GM23248 (cell line): ENCODE data around the gene CDH4. TPM values are rescaled to one million over a fixed set of nuclear protein-coding genes. Genes with fewer than 3 reads are reported as not detected.

Experiments used
- DNase-seq: peaks from one replicate; pipeline ENCODE4 v3.0.0-alpha.2; 2015
- H2AFZ ChIP-seq: fragments of 200-600 bp; sonication (generic); 2 replicates; pipeline ENCODE4 v1.6.1; 2016; ENCODE audit warnings: antibody characterized with exemption
- H3F3A ChIP-seq: fragments of 200-600 bp; sonication (generic); 2 replicates; pipeline ENCODE4 v1.6.1; 2016; ENCODE audit warnings: mild to moderate bottlenecking, antibody characterized with exemption, mixed run types; ENCODE audit not compliant: insufficient read depth
- H3K27ac ChIP-seq: fragments of 200-600 bp; sonication (generic); 2 replicates; pipeline ENCODE4 v1.5.1; 2016; ENCODE audit warnings: mild to moderate bottlenecking
- H3K27me3 ChIP-seq: fragments of 200-600 bp; sonication (generic); replicated peaks from 2 replicates; pipeline ENCODE4 v1.6.1; 2016; ENCODE audit warnings: mild to moderate bottlenecking; ENCODE audit not compliant: insufficient read depth
- H3K36me3 ChIP-seq: fragments of 200-600 bp; sonication (generic); 2 replicates; pipeline ENCODE4 v1.6.1; 2016; ENCODE audit warnings: low read depth, mild to moderate bottlenecking
- H3K4me1 ChIP-seq: fragments of 200-600 bp; sonication (generic); 2 replicates; pipeline ENCODE4 v1.6.1; 2016; ENCODE audit warnings: mild to moderate bottlenecking; ENCODE audit not compliant: insufficient read depth
- H3K4me2 ChIP-seq: fragments of 200-600 bp; sonication (generic); one replicate; pipeline ENCODE4 v1.6.1; 2016; ENCODE audit warnings: mild to moderate bottlenecking; ENCODE audit not compliant: unreplicated experiment
- H3K4me3 ChIP-seq: fragments of 200-600 bp; sonication (generic); 2 replicates; pipeline ENCODE4 v1.5.1; 2016; ENCODE audit warnings: mild to moderate bottlenecking
- H3K79me2 ChIP-seq: fragments of 200-600 bp; sonication (generic); 2 replicates; pipeline ENCODE4 v1.6.1; 2016; ENCODE audit warnings: mild to moderate bottlenecking; ENCODE audit not compliant: insufficient read depth
- H3K9ac ChIP-seq: fragments of 200-600 bp; sonication (generic); 2 replicates; pipeline ENCODE4 v1.6.1; 2016; ENCODE audit warnings: mild to moderate bottlenecking
- H3K9me2 ChIP-seq: fragments of 200-600 bp; sonication (generic); 2 replicates; pipeline ENCODE4 v1.6.1; 2016; ENCODE audit warnings: mixed run types, mild to moderate bottlenecking, moderate library complexity; ENCODE audit not compliant: insufficient read depth
- H3K9me3 ChIP-seq: fragments of 200-600 bp; sonication (generic); one replicate; pipeline ENCODE4 v1.6.1; 2017; ENCODE audit warnings: low read depth
- H4K20me1 ChIP-seq: fragments of 200-600 bp; sonication (generic); 2 replicates; pipeline ENCODE4 v1.6.0; 2016; ENCODE audit not compliant: insufficient read depth
- EZH2 ChIP-seq: fragments of 200-600 bp; sonication (generic); IDR thresholded peaks from 2 replicates; pipeline ENCODE4 v1.6.1; 2018; ENCODE audit warnings: antibody characterized with exemption, mild to moderate bottlenecking; ENCODE audit not compliant: insufficient read depth, poor library complexity, severe bottlenecking
- EZH2phosphoT487 ChIP-seq: fragments of 200-600 bp; sonication (generic); IDR thresholded peaks from 2 replicates; pipeline ENCODE4 v1.6.1; 2018; ENCODE audit warnings: antibody characterized with exemption, moderate library complexity, mild to moderate bottlenecking, low read depth; ENCODE audit not compliant: insufficient read depth
- WGBS, 2 experiments: methylation state at CpG; one replicate each; pipeline ENCODE4 v1.1.6; 2015 to 2017; ENCODE audit warnings: low lambda C conversion rate in 2 of 2, low coverage in 1 of 2; ENCODE audit errors: missing lambda C conversion rate in 2 of 2; 5-methylcytosine and 5-hydroxymethylcytosine counted together
- in situ Hi-C: fragments of 300-500 bp; cut with MboI; formaldehyde crosslinking; loops from 2 replicates; pipeline ENCODE4 v1.15.0; 2020
- polyA plus RNA-seq: library from polyadenylated mRNA; unstranded; fragments of >200 nt; fragmentation: Nextera tagmentation; extraction: Ambion mirVana; gene quantifications from 2 replicates; pipeline ENCODE4 v1.2.1, GENCODE V29; 2016
- total RNA-seq: library from RNA; depleted of rRNA; stranded (reverse); fragments of >200 nt; shearing (Covaris generic); gene quantifications from 2 replicates; pipeline ENCODE4 v1.2.3, GENCODE V29; 2014

Gene CDH4
- total and polyA plus RNA-seq, 2 experiments from 2014 or later: 1.1 to 3.9 TPM

- H3F3A ChIP-seq: no peaks in the 10 kb centered on the region
- DNase-seq: no peak
- 38 to 40% methylated on average over 8 of the region's 8 CpGs for WGBS, 2 experiments
- H3K9me3 ChIP-seq: no peaks in the 10 kb centered on the region
- no peak overlapping the region for H2AFZ ChIP-seq
- no peak overlapping the region for H3K27ac ChIP-seq
- no peak overlapping the region for H3K4me3 ChIP-seq
- peaks cover 8% of the 10 kb centered on the region; the same call in 1 of the 2 replicates for H3K27me3 ChIP-seq
- in situ Hi-C loops: no loop called here
- H4K20me1 ChIP-seq: no peaks in the 10 kb centered on the region
- H3K4me1 ChIP-seq: no peaks in the 10 kb centered on the region
- H3K36me3 ChIP-seq: no peaks in the 10 kb centered on the region
- H3K79me2 ChIP-seq: no peaks in the 10 kb centered on the region
- no peak overlapping the region for H3K9ac ChIP-seq
- TF ChIP-seq EZH2phosphoT487: no peak
- TF ChIP-seq EZH2: no peak
- no peaks in the 10 kb centered on the region for H3K9me2 ChIP-seq
- H3K4me2 ChIP-seq: no peak overlapping the region
These were observed 7.8 kb upstream of the CDH4 start for GRCh38 chr20:61244213-61244612.

- no peaks in the 10 kb centered on the region for H3F3A ChIP-seq
- WGBS, 2 experiments: 31% methylated on average over 7 of the region's 7 CpGs
These were observed 5.8 kb upstream of the CDH4 start for GRCh38 chr20:61246269-61246668.

GRCh38 chr20:61249626-61250025 is 2.4 kb upstream of the CDH4 start:
- DNase-seq: no peak
- no peaks in the 10 kb centered on the region for H3K79me2 ChIP-seq
- H3K27me3 ChIP-seq: peaks cover 30% of the 10 kb centered on the region
- H3K9me2 ChIP-seq: no peaks in the 10 kb centered on the region
- H4K20me1 ChIP-seq: no peaks in the 10 kb centered on the region
- no peak overlapping the region for H3K4me2 ChIP-seq
- no peak overlapping the region for H3K4me3 ChIP-seq
- H3K9me3 ChIP-seq: no peaks in the 10 kb centered on the region
- 70 to 81% methylated on average over 4 of the region's 4 CpGs for WGBS, 2 experiments
- H3K27ac ChIP-seq: no peak overlapping the region
- H3F3A ChIP-seq: peaks cover 2% of the 10 kb centered on the region; the same call in 1 of the 2 replicates
- H2AFZ ChIP-seq: no peak overlapping the region
- H3K9ac ChIP-seq: no peak overlapping the region
- peaks cover 8% of the 10 kb centered on the region for H3K4me1 ChIP-seq
- TF ChIP-seq EZH2phosphoT487: no peak
- TF ChIP-seq EZH2: no peak
- in situ Hi-C loops: no loop called here
- no peaks in the 10 kb centered on the region for H3K36me3 ChIP-seq

More at GRCh38 chr20:61246269-61246668, 5.8 kb upstream of the CDH4 start:
- Histone ChIP-seq H3K9ac (no peak overlapping the region), H3K9me3 (no peaks in the 10 kb centered on the region), H3K9me2 (no peaks in the 10 kb centered on the region), H2AFZ (no peak overlapping the region), H3K27me3 (peaks cover 25% of the 10 kb centered on the region), H3K4me3 (no peak overlapping the region), H4K20me1 (no peaks in the 10 kb centered on the region), H3K4me1 (no peaks in the 10 kb centered on the region), H3K27ac (no peak overlapping the region), H3K79me2 (no peaks in the 10 kb centered on the region), H3K4me2 (no peak overlapping the region), H3K36me3 (no peaks in the 10 kb centered on the region)
- DNase-seq: no peak
- in situ Hi-C loops: no loop called here
- TF ChIP-seq EZH2: no peak
- no peak for TF ChIP-seq EZH2phosphoT487

- no peaks in the 10 kb centered on the region for H3K36me3 ChIP-seq
- TF ChIP-seq EZH2phosphoT487 (no peak), EZH2 (no peak)
- H3K9me2 ChIP-seq: no peaks in the 10 kb centered on the region
- no peaks in the 10 kb centered on the region for H3K79me2 ChIP-seq
- peak; percentile 52 for DNase-seq
- 1 to 5% methylated on average over 26 to 43 of the region's 87 CpGs for WGBS, 2 experiments
- H3K4me1 ChIP-seq: peaks cover 17% of the 10 kb centered on the region
- no peak overlapping the region for H3K27ac ChIP-seq
- H4K20me1 ChIP-seq: no peaks in the 10 kb centered on the region
- H3K27me3 ChIP-seq: peaks cover 30% of the 10 kb centered on the region
- H3K9me3 ChIP-seq: no peaks in the 10 kb centered on the region
- in situ Hi-C loops: no loop called here
- peak overlapping the region; percentile 75 for H3K4me2 ChIP-seq
- H3F3A ChIP-seq: peaks cover 15% of the 10 kb centered on the region; the same call in 1 of the 2 replicates
- no peak overlapping the region for H3K9ac ChIP-seq
- peak overlapping the region; percentile 65; the same call in 1 of the 2 replicates for H2AFZ ChIP-seq
- peak overlapping the region; percentile 69 for H3K4me3 ChIP-seq
These were observed 671 bp downstream of the CDH4 start for GRCh38 chr20:61252601-61253263.
